HepG2 (cell line): ENCODE results near the gene TMEM255B. TPM values are rescaled to one million over a fixed set of nuclear protein-coding genes. Genes with fewer than 3 reads are reported as not detected.

Experiments
- E2F1 ChIP-seq: sonication (generic); formaldehyde crosslinking; IDR thresholded peaks from 2 replicates; pipeline ENCODE4 v1.5.0; 2020; ENCODE audit warnings: missing genetic modification reagents
- GPBP1L1 ChIP-seq: sonication (generic); formaldehyde crosslinking; IDR thresholded peaks from 2 replicates; pipeline ENCODE4 v1.5.0; 2020; ENCODE audit warnings: mild to moderate bottlenecking, missing genetic modification reagents
- HIVEP1 ChIP-seq: sonication (generic); formaldehyde crosslinking; IDR thresholded peaks from 2 replicates; pipeline ENCODE4 v1.4.0; 2020; ENCODE audit warnings: mild to moderate bottlenecking, missing genetic modification reagents
- HOXA7 ChIP-seq: sonication (generic); formaldehyde crosslinking; IDR thresholded peaks from 2 replicates; pipeline ENCODE4 v1.8.1; 2022; ENCODE audit warnings: mild to moderate bottlenecking, missing genetic modification reagents, moderate library complexity
- KAT7 ChIP-seq: IDR thresholded peaks from 2 replicates; pipeline ENCODE4 v1.6.1; 2018; ENCODE audit warnings: borderline replicate concordance, missing compliant biosample characterization
- MAX ChIP-seq: IDR thresholded peaks from 2 replicates; pipeline ENCODE4 v1.6.1; 2012; ENCODE audit warnings: inconsistent platforms
- NFIB ChIP-seq: sonication (generic); formaldehyde crosslinking; IDR thresholded peaks from 2 replicates; pipeline ENCODE4 v1.9.0; 2021; ENCODE audit warnings: missing genetic modification reagents, mild to moderate bottlenecking, borderline replicate concordance
- PAX8 ChIP-seq: sonication (generic); formaldehyde crosslinking; IDR thresholded peaks from 2 replicates; pipeline ENCODE4 v1.8.0; 2022; ENCODE audit warnings: mild to moderate bottlenecking, missing genetic modification reagents, borderline replicate concordance
- RBFOX2 ChIP-seq: fragments of 200-400 bp; formaldehyde crosslinking; IDR thresholded peaks from 2 replicates; pipeline ENCODE4 v1.6.1; 2017; ENCODE audit warnings: low read depth, mild to moderate bottlenecking, low read length
- TCF7L2 ChIP-seq: IDR thresholded peaks from 2 replicates; pipeline ENCODE4 v1.6.1; 2011; ENCODE audit warnings: mild to moderate bottlenecking, low read depth, low read length, moderate library complexity
- TP53 ChIP-seq: sonication (generic); formaldehyde crosslinking; conservative IDR thresholded peaks from 2 replicates; pipeline ENCODE4 v1.4.0; 2020; ENCODE audit warnings: missing genetic modification reagents
- ZBTB4 ChIP-seq: sonication (generic); formaldehyde crosslinking; IDR thresholded peaks from 2 replicates; pipeline ENCODE4 v1.4.0; 2020; ENCODE audit warnings: missing genetic modification reagents, mild to moderate bottlenecking, borderline replicate concordance
- ZFP1 ChIP-seq: IDR thresholded peaks from 2 replicates; pipeline ENCODE4 v1.6.1; 2016
- ZNF136 ChIP-seq: sonication (generic); formaldehyde crosslinking; IDR thresholded peaks from 2 replicates; pipeline ENCODE4 v1.8.1; 2022; ENCODE audit warnings: low read depth, mild to moderate bottlenecking, moderate library complexity, missing genetic modification reagents
- ZNF382 ChIP-seq: sonication (generic); formaldehyde crosslinking; IDR thresholded peaks from 2 replicates; pipeline ENCODE4 v1.5.0; 2020; ENCODE audit warnings: missing genetic modification reagents, mild to moderate bottlenecking, borderline replicate concordance
- ZNF660 ChIP-seq: sonication (generic); formaldehyde crosslinking; IDR thresholded peaks from 2 replicates; pipeline ENCODE4 v1.5.1; 2020; ENCODE audit warnings: mild to moderate bottlenecking, low read depth, missing genetic modification reagents, borderline replicate concordance
- polyA plus RNA-seq, 8 experiments: library from polyadenylated mRNA; depleted of rRNA in 3 of 8; stranded (reverse) in 7 of 8; unstranded in 1 of 8; fragments of >200 nt; fragmentation: Illumina TruSeq in 4 of 8; extraction: Trizol in 4 of 8; gene quantifications; 2 replicates each; pipeline versions ENCODE4 v1.2.1 to v1.2.3, GENCODE V29; 2011 to 2016; ENCODE audit warnings: low read depth in 4 of 8, missing spikeins in 1 of 8, mixed read lengths in 1 of 8; ENCODE audit not compliant: insufficient read depth in 1 of 8
- total RNA-seq, 5 experiments: library from RNA; depleted of rRNA; stranded (reverse); fragments of >200 nt; fragmentation: Illumina TruSeq; extraction: Trizol; gene quantifications; 2 replicates each; pipeline ENCODE4 v1.2.3, GENCODE V29; 2016; ENCODE audit warnings: low read depth in 1 of 5
- TF ChIP-seq, protein P1 (sequence below): sonication (generic); formaldehyde crosslinking; IDR thresholded peaks from 2 replicates; pipeline ENCODE4 v1.8.1; 2022; ENCODE audit warnings: low read depth, mild to moderate bottlenecking, missing genetic modification reagents
- TF ChIP-seq, protein P2 (sequence below): IDR thresholded peaks from 2 replicates; pipeline ENCODE4 v1.6.1; 2016; ENCODE audit warnings: low read depth, borderline replicate concordance
- TF ChIP-seq, protein P3 (sequence below): sonication (generic); formaldehyde crosslinking; IDR thresholded peaks from 2 replicates; pipeline ENCODE4 v1.8.0; 2022; ENCODE audit warnings: missing genetic modification reagents, mild to moderate bottlenecking, inconsistent platforms, borderline replicate concordance

The TMEM255B gene
- total and polyA plus RNA-seq, 2 of the 13 experiments (the other 11 are each of a cell fraction or from before 2014, with no cell fraction given): not detected

DNA sequence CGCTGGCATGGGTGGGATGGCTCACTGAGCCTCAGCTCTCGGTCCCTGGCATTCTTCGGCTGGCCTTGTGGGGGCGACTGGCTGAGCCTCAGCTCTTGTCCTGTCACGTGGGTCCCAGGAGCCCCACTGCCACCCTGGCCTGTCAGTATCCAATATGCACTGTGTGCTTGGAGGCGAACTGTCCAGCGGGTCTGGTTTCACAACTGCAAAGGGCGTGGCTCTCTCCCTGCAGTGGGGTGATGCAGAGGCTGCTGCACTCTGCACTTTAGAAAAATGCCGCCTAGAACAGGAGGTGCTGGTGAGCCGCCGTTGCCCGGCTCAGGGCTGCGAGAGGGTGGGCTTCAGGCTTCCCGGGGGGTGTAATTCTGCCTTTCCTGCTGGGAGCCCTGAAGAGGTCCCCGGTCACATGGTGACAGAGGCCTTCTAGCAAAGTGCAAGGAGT is 17.0 kb upstream of the TMEM255B start (continued):
- TF ChIP-seq ZNF382 (no peak), MAX (peak; percentile 71; the same call in 1 of the 2 replicates), HOXA7 (CRISPR knock-in tag) (no peak), TCF7L2 (no peak), ZNF660 (CRISPR knock-in tag) (no peak), NFIB (CRISPR knock-in tag) (no peak), ZFP1 (no peak), TP53 (CRISPR knock-in tag) (no peak), E2F1 (CRISPR knock-in tag) (no peak), HIVEP1 (CRISPR knock-in tag) (no peak), KAT7 (no peak), GPBP1L1 (CRISPR knock-in tag) (no peak), PAX8 (no peak), ZBTB4 (CRISPR knock-in tag) (no peak), RBFOX2 (no peak), ZNF136 (no peak)
- TF ChIP-seq, protein P1, sequence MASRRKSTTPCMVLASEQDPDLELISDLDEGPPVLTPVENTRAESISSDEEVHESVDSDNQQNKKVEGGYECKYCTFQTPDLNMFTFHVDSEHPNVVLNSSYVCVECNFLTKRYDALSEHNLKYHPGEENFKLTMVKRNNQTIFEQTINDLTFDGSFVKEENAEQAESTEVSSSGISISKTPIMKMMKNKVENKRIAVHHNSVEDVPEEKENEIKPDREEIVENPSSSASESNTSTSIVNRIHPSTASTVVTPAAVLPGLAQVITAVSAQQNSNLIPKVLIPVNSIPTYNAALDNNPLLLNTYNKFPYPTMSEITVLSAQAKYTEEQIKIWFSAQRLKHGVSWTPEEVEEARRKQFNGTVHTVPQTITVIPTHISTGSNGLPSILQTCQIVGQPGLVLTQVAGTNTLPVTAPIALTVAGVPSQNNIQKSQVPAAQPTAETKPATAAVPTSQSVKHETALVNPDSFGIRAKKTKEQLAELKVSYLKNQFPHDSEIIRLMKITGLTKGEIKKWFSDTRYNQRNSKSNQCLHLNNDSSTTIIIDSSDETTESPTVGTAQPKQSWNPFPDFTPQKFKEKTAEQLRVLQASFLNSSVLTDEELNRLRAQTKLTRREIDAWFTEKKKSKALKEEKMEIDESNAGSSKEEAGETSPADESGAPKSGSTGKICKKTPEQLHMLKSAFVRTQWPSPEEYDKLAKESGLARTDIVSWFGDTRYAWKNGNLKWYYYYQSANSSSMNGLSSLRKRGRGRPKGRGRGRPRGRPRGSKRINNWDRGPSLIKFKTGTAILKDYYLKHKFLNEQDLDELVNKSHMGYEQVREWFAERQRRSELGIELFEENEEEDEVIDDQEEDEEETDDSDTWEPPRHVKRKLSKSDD (CRISPR knock-in tag): no peak; the same call in 1 of the 2 replicates
- TF ChIP-seq, protein P2, sequence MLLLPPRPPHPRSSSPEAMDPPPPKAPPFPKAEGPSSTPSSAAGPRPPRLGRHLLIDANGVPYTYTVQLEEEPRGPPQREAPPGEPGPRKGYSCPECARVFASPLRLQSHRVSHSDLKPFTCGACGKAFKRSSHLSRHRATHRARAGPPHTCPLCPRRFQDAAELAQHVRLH (CRISPR knock-in tag): no peak
- TF ChIP-seq, protein P3, sequence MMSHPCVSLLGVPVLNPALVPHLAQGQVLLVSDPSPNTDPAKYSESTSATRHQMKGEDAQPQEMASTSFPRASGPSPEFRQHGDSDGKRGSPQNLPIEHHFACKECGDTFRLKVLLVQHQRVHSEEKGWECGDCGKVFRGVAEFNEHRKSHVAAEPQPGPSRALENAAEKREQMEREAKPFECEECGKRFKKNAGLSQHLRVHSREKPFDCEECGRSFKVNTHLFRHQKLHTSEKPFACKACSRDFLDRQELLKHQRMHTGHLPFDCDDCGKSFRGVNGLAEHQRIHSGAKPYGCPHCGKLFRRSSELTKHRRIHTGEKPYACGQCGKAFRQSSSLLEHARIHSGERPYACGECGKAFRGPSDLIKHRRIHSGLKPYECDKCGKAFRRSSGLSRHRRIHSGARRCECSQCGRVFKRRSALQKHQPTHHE (CRISPR knock-in tag): no peak
